OCI-LY1 (cell line): Measurements from ENCODE around the gene APLP2.

Experiments
- H2AFZ ChIP-seq: fragments of 200-600 bp; sonication (generic), shearing (Covaris generic); 2 replicates; pipeline ENCODE4 v1.6.0; 2014; ENCODE audit warnings: antibody characterized with exemption, mild to moderate bottlenecking, low read length
- H3F3A ChIP-seq: fragments of 200-600 bp; sonication (generic), shearing (Covaris generic); 2 replicates; pipeline ENCODE4 v1.6.0; 2014; ENCODE audit warnings: mild to moderate bottlenecking, antibody characterized with exemption, low read length, moderate library complexity; ENCODE audit not compliant: insufficient read depth
- H3K27ac ChIP-seq: fragments of 200-600 bp; sonication (generic); 2 replicates; pipeline ENCODE4 v1.5.1; 2014; ENCODE audit warnings: low read length, mixed run types, mild to moderate bottlenecking, low read depth; ENCODE audit not compliant: poor library complexity, severe bottlenecking
- H3K27me3 ChIP-seq: fragments of 200-600 bp; sonication (generic); 2 replicates; pipeline ENCODE4 v1.6.0; 2014; ENCODE audit warnings: antibody characterized with exemption, mild to moderate bottlenecking, low read length, moderate library complexity; ENCODE audit not compliant: insufficient read depth
- H3K36me3 ChIP-seq: fragments of 200-600 bp; sonication (generic); 2 replicates; pipeline ENCODE4 v1.6.1; 2014; ENCODE audit warnings: mild to moderate bottlenecking, antibody characterized with exemption, low read length, moderate library complexity, mixed read lengths; ENCODE audit not compliant: insufficient read depth
- H3K4me1 ChIP-seq: fragments of 200-600 bp; sonication (generic); 2 replicates; pipeline ENCODE4 v1.5.1; 2014; ENCODE audit warnings: mild to moderate bottlenecking, low read length, moderate library complexity; ENCODE audit not compliant: insufficient read depth, severe bottlenecking
- H3K4me2 ChIP-seq: fragments of 200-600 bp; sonication (generic), shearing (Covaris generic); 2 replicates; pipeline ENCODE4 v1.6.1; 2014; ENCODE audit warnings: low read length
- H3K4me3 ChIP-seq: fragments of 200-600 bp; sonication (generic); 2 replicates; pipeline ENCODE4 v1.5.1; 2014; ENCODE audit warnings: low read length, low read depth, mild to moderate bottlenecking, mixed read lengths; ENCODE audit not compliant: poor library complexity, severe bottlenecking
- H3K79me2 ChIP-seq: fragments of 200-600 bp; shearing (Covaris generic); 2 replicates; pipeline ENCODE4 v1.6.1; 2016; ENCODE audit warnings: mixed run types, low read length, mixed read lengths; ENCODE audit not compliant: insufficient read depth
- H3K9ac ChIP-seq: fragments of 200-600 bp; sonication (generic), shearing (Covaris generic); 2 replicates; pipeline ENCODE4 v1.6.1; 2014; ENCODE audit warnings: mild to moderate bottlenecking, low read length, mixed read lengths
- H3K9me2 ChIP-seq: fragments of 200-600 bp; sonication (generic), shearing (Covaris generic); 2 replicates; pipeline ENCODE4 v1.6.1; 2014; ENCODE audit warnings: low read depth, mild to moderate bottlenecking, low read length, mixed read lengths
- H3K9me3 ChIP-seq: fragments of 200-600 bp; shearing (Covaris generic); 2 replicates; pipeline ENCODE4 v1.6.1; 2014; ENCODE audit warnings: low read length, mixed read lengths
- H4K20me1 ChIP-seq: fragments of 200-600 bp; sonication (generic), shearing (Covaris generic); 2 replicates; pipeline ENCODE4 v1.6.0; 2016; ENCODE audit warnings: mild to moderate bottlenecking, low read length; ENCODE audit not compliant: insufficient read depth
- CTCF ChIP-seq: fragments of 200-600 bp; sonication (generic), shearing (Covaris generic); IDR thresholded peaks from 2 replicates; pipeline ENCODE4 v1.5.1; 2017; ENCODE audit warnings: mild to moderate bottlenecking, antibody characterized with exemption, low read length, moderate library complexity, mixed read lengths
- EZH2 ChIP-seq: fragments of 200-600 bp; sonication (generic), shearing (Covaris generic); IDR thresholded peaks from 2 replicates; pipeline ENCODE4 v1.8.0; 2017; ENCODE audit warnings: borderline replicate concordance, mixed run types, mild to moderate bottlenecking, antibody characterized with exemption, low read length, moderate library complexity, mixed read lengths

APLP2 gene

DNA sequence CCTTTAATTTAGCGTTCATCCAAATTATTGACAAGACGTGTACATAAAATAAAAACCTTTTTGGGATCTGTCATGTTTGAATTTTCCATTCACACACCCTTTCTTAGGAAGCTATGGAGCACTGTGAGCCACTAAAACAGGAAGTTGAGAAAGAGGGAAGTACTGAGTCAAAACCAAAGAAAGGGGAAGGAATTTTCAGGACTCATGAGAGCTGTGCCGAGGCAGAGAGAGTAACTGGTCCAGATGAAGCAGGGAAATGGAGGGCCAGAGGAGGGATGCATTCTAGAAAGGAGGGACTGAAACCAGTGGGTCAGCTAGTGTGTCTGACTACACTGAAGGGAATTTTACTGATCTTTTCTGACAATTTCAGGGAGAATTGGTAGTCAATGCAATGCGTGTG lies 24.9 kb downstream of the APLP2 start:
- H4K20me1 ChIP-seq, result no peaks in the 10 kb centered on the region
- no peak overlapping the region for H3K4me3 ChIP-seq
- no peaks in the 10 kb centered on the region for H3K9me2 ChIP-seq
- H3K9me3 ChIP-seq, result no peaks in the 10 kb centered on the region
- H3K27ac ChIP-seq, result no peak overlapping the region
- no peak overlapping the region for H3K9ac ChIP-seq
- H2AFZ ChIP-seq, result no peak overlapping the region
- H3K4me1 ChIP-seq, result peaks cover 27% of the 10 kb centered on the region
- H3F3A ChIP-seq, result no peaks in the 10 kb centered on the region
- no peaks in the 10 kb centered on the region for H3K27me3 ChIP-seq
- no peaks in the 10 kb centered on the region for H3K36me3 ChIP-seq
- TF ChIP-seq CTCF, result no peak
- TF ChIP-seq EZH2, result no peak
- H3K4me2 ChIP-seq, result no peak overlapping the region
- H3K79me2 ChIP-seq, result peaks cover 56% of the 10 kb centered on the region

- peaks cover 27% of the 10 kb centered on the region for H3K4me1 ChIP-seq
- H3K4me3 ChIP-seq, result no peak overlapping the region
- peaks cover 58% of the 10 kb centered on the region for H3K79me2 ChIP-seq
- no peaks in the 10 kb centered on the region for H3K9me3 ChIP-seq
- H3F3A ChIP-seq, result no peaks in the 10 kb centered on the region
- no peak overlapping the region for H2AFZ ChIP-seq
- no peak overlapping the region for H3K27ac ChIP-seq
- H3K4me2 ChIP-seq, result no peak overlapping the region
- TF ChIP-seq EZH2 (no peak), CTCF (no peak)
- no peaks in the 10 kb centered on the region for H4K20me1 ChIP-seq
- no peaks in the 10 kb centered on the region for H3K9me2 ChIP-seq
- no peaks in the 10 kb centered on the region for H3K27me3 ChIP-seq
- no peaks in the 10 kb centered on the region for H3K36me3 ChIP-seq
- H3K9ac ChIP-seq, result no peak overlapping the region
Observed at GRCh38 chr11:130095326-130095725, 25.6 kb downstream of the APLP2 start.

DNA sequence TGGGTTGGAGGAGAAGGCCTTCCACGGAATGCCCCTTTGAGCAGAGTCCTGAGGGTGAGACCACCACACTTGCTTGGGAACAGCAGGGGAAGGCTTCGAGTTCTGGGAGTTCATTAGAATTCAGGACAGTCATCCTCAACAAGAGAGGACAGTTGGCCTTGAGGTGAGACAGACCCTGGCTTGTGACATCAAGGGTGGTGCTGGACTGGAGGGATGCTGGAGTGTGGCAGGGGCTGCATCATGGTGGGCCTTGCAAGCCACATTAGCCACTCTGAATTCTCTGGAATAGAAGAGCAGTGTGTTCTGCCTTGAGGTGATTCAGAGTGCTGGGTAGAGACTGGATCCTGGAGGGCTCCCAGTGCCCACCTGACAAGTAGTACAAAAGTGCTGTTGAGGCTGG lies 26.3 kb downstream of the APLP2 start:
- Histone ChIP-seq H3K9me2 (no peaks in the 10 kb centered on the region), H3K4me2 (no peak overlapping the region), H3K36me3 (no peaks in the 10 kb centered on the region), H3K27ac (no peak overlapping the region), H4K20me1 (no peaks in the 10 kb centered on the region), H2AFZ (no peak overlapping the region), H3K4me1 (peaks cover 29% of the 10 kb centered on the region), H3K9me3 (no peaks in the 10 kb centered on the region), H3K27me3 (no peaks in the 10 kb centered on the region), H3K4me3 (no peak overlapping the region), H3K9ac (no peak overlapping the region), H3K79me2 (peaks cover 65% of the 10 kb centered on the region), H3F3A (no peaks in the 10 kb centered on the region)
- TF ChIP-seq EZH2, result no peak

- Histone ChIP-seq H3F3A (no peaks in the 10 kb centered on the region), H3K9ac (no peak overlapping the region), H3K4me2 (no peak overlapping the region), H3K36me3 (no peaks in the 10 kb centered on the region), H3K9me3 (no peaks in the 10 kb centered on the region), H3K4me3 (no peak overlapping the region), H3K9me2 (no peaks in the 10 kb centered on the region), H3K27me3 (no peaks in the 10 kb centered on the region), H3K79me2 (peaks cover 72% of the 10 kb centered on the region), H3K27ac (no peak overlapping the region), H3K4me1 (peaks cover 29% of the 10 kb centered on the region), H2AFZ (no peak overlapping the region), H4K20me1 (no peaks in the 10 kb centered on the region)
- no peak for TF ChIP-seq EZH2
- no peak for TF ChIP-seq CTCF
Observed at GRCh38 chr11:130096823-130097222, 27.1 kb downstream of the APLP2 start.
